GM04503 (cell line): ENCODE measurements around the gene DOK4.

ENCODE experiments used
- DNase-seq: peaks from one replicate; pipeline ENCODE4 v3.0.0-alpha.2; 2012; ENCODE audit warnings: low read depth

DOK4 gene

DNA sequence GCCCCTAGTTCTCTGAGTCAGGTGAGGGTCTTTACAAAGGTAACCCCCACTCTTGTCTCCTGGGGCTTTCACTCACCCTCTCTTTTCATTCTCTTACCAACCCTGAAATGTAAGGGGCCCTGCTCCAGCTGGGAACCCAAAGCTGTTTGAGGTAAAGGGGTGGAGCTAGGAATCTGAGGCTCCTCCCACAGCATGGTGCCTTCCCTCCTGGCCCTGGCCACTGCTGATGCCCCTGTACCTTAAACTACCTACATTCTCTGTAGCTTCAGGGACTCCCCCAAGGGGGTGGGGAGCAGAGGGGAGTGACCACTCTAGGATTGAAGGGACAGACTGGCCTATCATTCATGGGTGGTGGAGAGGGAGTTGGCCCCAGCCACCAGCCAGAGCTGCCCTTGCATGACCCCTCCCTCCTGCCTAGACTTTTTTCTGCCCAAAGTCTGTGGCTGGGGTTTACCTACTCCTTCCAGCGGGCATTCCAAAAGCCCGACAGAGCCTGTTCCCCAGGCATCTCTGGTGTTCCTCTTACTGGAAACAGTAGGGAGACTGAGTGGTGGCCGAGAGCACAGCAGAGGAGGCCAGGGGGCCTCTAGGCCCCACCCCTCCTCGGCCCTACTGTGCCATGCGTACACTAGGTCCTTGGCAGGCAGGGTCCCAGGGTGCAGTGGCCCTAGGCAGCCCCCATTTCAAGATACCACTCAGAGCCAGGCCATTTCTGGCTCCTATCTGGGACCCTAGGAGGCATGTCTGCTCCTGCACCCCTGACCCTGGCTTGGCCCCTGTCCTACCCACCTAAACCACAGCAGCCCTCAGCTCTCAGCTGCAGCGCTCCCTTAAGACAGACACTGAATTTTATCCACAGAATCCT, 9.5 kb downstream of the DOK4 start:
- DNase-seq, result no peak

DNA sequence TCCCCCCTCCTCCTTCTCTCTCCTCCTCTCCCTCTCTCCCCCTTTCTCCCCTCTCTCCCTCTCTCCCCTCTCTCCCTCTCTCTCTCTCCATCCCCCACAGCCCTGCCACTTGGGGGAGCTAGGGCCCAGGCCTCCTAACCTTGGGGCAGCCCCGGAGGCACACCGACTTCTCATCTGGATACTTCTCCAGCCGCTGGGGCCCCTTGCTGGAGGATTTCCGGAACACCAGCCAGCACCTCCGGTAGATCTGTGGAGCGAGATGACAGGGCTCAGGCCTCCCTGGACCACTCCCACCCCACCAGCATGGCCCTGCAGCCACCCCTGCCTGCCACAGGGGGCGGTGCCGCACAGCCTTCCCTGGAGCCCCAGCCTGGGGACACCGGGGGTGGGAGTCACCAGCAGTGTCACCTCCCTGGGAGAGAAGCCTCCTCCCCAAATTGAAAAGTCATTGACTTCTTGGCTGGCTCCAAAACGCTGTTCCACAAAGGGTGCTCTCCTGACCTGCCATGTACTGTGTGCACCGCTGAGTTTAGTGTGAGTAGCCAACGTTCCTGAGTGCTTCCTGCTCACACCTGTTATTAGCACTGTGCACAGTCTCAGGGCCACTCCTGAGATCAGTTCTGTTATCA, 10.5 kb downstream of the DOK4 start:
- no peak for DNase-seq

DNA sequence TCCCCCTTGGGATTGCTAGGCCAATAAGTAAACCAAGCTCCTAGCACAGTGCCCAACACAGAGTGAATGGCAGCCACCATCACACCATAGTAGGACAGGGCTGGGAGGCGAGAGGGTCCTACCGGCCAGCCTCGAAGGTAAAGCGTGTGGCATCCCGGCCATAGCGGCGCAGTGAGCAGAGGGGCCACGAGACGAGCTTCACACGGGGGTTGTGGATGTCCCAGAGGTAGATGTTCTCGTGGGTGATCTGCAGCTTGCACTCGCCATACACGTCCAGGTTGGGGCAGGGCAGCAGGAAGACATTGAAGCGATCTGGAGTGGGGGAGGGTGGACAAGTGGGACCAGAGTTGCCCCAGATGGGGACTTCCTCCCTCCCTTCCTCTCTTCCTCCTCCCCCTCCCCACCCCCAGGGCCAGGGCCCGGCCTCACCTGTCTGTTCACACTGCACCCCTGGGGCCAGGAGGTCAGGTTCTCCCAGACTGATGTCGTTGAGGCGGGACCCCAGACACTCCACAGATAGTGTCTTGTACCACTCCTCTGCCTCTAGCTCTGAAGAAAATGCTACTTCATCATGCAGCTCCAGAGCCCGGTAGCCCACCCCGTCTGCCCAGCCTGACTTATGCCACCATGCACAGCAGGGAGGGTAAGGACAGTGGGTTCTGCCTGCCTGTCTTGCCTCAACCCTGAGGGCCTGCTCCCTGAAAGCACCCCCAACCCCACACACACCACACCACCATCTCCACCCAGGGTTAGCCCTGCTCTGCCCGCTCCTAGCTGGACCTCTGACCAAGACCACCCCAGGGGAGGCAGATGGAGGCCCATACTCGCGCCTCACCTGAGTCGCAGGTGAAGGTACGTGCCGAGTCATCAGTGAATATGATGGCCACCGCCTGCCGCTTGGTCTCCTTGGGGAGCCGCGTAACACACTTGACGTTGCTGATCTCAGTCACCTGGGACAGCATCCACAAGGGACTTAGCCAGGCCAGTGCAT, 11.3 kb downstream of the DOK4 start:
- DNase-seq, result no peak

DNA sequence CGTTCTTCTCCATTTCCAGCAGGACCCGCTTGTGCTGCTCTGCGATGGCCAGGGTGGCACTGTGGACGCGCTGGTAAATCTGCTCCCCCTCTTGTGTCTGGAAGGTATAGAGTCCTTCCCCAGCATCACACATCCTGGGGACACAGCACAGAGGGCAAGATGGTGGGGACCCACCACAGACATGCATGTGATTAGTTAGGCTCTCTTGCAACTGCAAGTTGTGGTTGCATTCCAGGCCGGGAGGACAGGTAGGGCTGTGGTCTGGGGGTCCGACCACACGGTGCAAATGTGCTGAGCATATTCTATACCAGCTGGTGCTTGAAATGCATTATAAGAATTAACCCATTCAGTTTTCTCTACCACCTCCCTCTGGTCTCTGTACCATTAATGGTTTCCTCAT, 12.4 kb downstream of the DOK4 start:
- DNase-seq, result no peak

DNA sequence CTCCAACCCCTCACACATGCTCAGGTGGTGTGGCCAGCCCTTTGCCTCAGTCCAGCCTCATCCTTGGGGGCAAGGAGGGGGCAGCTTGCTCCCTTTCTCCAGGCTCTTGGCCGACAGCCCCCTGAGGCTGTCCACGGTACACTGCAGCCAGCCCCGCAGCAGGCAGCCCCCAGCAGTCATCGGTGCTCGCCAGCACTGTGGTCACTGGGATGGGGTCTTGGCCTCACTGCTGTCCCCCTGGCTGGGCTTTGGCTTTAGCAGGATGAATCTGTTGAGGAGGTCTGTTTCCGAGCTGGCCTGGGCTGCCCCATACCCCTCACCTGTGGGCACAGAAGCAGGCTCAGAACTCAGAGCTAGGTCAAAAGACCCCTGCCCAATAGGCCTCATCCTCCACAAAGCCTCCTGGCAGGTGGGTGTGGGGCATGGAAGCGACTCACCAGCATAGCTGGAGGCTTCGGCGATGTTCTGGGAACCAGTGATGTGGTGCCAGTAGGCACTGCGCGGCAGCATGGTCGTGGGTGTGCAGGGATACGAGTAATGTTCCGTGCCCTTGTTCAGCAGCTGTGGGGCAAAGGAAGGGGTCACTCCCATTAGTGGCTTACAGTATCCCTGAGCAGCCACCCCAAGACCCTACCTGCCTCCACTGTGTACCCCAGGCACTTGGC, 13.0 kb downstream of the DOK4 start:
- DNase-seq, result no peak

DNA sequence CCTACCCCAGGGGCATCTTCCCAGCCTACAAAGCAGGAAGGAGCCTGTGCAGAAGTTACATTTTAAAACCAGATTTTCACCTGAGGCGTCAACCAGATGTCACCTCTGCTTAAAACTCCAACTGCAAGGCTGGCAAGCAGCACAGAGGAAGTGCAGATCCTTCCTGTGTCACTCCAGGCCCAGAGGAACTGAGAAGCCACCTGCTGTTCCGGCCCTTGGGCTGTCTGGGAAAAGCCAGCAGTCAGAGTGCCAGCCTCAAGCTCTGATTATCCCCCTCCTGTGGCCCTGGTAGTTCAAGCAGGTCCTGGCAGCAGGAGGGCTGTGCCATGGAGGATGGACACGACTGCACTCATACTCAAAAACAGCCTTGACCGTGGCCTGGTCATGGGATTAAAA, 13.6 kb downstream of the DOK4 start:
- no peak for DNase-seq

DNA sequence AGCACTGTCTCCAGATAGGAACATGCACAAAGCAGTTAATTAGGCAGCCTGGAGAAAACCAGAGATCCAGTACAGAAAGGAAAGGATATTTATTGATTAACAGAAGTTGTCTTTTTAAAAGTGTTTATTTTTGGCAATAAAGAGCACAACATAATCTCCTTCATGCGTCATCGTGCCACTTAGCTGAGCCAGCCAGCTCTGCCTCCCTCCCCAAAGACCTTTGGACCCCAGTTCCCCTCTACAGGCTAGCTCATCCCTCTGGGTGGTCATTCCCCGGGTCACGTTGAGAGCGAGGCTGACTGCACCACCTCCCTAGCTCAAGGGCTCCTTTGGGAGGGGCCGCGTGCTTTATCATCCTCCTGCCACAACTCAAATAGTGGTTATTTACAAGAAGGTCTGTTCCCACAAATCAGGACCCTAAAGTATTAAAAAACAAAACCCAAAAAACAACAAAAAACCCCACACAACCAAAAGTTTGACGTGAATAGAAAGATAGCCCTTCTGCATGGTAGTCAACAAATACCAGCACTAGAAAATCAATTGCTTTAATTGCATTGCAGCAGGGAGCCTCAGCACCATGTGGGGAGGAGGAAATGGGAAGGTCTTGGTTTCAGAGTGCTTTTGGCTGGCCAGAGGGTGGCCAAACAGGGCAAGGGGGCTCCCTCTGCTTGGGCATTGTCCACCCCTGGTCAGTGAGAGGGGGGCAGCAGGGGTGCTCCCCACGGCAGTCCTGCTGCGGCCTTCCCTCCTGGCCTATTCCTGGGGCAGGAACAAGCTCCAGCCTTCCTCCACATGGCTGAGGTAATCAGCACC, 14.2 kb downstream of the DOK4 start:
- no peak for DNase-seq

DNA sequence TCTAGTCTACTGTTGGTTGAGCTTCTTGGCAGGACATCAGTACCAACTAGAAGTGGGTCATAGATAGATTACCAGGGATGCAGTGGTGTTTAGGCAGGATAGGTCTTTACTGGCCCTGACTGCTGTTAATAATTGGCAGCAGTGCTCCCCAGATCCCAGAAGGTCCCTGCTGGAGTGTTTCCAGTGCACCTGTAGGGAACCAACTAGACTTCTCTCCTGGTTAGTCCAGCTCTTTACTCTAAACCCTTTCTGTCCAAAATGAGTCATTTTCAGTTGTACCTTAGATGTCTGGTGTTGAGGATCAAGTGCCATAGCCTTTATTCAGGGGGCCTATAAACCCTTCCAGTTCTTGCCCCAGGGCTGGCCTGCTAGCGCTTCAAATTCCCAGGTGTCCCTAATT, 15.1 kb downstream of the DOK4 start:
- DNase-seq, result no peak

DNA sequence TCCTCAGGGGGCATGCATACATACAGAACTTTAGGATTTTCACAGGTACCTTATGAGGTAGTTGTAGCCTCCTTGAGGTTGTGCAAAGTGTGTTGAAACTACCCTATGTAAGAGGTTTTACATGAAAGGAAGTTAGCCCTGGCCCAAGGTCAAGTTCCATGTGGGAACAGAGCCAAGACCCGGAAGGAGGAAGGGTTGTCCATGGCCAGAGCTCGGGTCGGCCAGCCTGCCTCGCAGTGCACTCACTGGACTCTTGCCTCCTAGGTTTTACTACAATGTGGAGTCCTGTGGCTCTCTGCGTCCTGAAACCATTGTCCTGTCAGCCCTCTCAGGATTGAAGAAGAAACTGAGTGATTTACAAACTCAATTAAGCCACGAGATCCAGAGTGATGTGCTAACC, 15.6 kb downstream of the DOK4 start:
- DNase-seq, result no peak

DNA sequence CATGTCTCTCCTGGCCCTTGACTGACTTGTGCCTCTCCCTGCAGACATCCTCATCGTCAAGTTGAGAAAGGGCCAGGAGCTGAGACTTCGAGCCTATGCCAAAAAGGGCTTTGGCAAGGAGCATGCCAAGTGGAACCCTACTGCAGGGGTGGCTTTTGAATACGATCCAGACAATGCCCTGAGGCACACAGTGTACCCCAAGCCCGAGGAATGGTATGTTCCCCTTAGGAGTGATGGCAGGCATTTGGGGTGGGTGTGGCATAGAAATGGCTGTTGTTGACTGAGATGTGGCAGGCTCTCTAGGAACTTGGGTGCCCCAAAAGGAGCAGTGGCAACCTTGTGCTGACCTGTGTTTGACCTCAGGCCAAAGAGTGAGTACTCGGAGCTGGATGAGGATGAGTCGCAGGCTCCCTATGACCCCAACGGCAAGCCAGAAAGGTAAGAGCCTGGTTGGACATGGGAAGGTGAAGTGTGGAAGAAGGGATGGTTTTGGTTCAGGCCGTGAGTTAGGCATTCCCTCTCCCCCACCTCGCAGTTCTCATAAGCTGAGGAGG, 16.3 kb downstream of the DOK4 start:
- no peak for DNase-seq

DNA sequence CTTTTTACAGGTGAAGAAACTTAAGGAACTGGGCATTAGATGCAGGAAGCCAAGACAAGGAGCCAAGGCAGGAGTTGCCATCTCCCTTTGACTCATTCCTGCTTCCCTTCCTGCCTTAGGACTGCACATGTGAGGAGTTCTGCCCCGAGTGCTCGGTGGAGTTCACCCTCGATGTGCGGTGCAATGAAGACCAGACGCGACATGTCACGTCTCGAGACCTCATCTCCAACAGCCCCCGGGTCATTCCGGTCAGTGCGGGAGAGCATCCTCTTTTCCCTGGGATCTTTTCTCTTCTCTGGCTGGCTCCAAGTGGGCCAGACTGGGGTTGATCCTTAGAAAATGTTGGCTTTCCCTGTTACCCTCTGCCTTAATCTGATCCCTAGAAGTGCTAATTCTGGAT, 17.2 kb downstream of the DOK4 start:
- no peak for DNase-seq

DNA sequence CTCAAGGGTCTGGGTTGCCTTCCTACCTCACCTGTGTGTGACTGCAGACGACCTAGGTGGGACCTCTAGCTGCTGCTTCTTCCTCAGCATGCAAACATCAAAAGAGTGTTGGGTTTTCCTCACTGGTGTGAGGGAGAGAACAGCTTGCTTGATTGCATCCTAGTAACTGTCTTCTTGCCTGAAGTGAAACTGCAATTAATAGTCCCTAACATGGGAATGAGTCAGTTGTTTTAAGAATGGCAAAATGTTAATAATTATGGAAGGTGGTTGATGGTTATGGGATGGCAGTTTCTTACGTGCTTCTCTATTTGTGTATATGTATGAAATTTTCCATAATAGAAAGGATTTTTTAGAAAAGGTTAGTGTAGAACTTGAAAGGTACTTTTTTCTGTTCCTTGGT, 17.9 kb downstream of the DOK4 start:
- DNase-seq, result no peak

DNA sequence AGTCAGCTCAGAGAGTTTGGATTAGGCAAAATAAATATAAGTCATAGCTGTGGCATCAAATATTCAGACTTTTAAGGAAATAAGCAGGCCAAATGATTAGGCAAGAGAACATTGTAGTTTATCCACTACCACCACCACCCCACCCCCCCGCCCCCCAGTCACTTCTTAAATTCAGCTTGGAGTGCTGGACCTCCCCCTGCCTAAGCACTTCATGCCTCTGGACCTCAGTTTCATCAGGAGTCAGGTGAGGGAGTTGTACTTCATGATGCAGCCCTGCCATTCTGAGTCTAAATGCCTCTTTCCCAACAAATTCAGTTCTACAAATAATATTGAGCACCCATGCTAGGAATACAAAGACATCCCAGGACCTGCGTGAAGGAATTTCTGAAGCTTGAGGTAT, 21.8 kb downstream of the DOK4 start:
- no peak for DNase-seq

DNA sequence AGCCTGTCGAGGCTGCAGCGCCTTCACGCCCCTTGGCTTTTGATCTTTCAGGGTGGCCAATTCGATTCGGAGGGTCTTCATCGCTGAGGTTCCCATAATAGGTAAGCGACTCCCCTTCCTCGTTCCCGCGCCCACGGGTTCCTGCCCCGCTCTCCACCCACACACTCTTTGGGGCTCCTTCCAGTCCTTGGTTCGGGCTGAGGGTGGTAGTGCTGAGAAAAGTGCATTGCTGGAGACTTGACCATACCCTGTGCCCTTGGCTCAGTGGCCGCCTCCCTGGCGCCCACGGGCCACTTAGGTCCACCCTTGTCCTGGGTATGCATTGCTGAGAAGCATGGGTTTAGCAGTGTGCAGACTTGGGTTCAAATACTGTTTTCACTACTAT, 23.3 kb downstream of the DOK4 start:
- no peak for DNase-seq

DNA sequence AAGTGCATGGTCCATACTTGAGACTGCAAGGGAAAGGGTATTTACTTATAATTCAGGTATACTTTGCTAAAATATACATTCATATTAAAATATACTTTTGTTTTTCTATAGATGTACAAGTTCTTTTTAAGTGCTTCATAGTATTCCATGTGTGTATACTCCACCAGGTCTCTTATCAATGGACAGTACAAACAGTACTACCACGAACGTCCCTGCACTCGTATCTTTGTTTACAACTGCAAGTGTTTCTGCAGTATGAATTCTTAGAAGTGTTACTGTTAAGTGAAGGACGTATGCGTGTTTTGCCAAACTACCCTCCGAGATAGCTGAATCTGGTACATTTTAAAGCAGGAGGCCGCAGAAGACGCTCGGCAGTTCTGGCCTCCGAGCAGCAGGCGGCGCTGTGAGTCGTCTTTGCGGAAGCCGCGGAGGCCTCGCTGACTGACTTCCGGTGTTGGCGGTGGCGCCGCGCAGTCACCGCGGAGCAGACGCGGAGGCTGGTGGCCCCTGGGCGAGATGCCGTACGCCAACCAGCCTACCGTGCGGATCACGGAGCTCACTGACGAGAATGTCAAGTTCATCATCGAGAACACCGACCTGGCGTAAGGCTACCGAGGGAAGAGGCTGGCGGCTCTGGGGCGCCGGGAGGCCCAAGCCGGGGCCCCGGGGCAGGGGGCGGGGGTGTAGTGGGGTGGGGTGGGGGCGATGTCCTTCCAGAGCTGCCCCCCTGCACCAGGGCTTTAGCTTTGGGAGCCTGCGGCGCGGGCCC, 23.9 kb downstream of the DOK4 start, which contains the start of gene POLR2C:
POLR2C (plus strand) TSS at position 471 of the 769 bp plus-strand sequence; CDS start at position 517, 46 bp downstream.
- no peak for DNase-seq

DNA sequence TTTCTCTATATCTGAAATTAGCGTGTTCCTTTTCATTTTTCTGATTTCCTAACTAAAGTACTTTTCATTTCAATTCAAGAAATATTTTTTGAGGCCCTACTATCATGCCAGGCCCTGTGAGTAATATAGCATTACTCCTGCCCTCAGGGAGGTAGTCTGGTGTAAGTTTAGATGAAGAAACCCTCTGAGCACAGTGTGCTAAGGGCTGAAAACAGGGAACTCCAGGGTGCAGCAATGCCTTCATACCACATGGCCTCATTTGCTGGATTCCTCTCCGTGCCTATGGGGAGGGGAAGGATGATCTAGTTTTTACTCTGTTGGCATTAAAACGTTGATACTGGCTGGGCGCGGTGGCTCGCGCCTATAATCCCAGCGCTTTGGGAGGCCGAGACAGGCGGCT, 34.3 kb downstream of the DOK4 start:
- no peak for DNase-seq

DNA sequence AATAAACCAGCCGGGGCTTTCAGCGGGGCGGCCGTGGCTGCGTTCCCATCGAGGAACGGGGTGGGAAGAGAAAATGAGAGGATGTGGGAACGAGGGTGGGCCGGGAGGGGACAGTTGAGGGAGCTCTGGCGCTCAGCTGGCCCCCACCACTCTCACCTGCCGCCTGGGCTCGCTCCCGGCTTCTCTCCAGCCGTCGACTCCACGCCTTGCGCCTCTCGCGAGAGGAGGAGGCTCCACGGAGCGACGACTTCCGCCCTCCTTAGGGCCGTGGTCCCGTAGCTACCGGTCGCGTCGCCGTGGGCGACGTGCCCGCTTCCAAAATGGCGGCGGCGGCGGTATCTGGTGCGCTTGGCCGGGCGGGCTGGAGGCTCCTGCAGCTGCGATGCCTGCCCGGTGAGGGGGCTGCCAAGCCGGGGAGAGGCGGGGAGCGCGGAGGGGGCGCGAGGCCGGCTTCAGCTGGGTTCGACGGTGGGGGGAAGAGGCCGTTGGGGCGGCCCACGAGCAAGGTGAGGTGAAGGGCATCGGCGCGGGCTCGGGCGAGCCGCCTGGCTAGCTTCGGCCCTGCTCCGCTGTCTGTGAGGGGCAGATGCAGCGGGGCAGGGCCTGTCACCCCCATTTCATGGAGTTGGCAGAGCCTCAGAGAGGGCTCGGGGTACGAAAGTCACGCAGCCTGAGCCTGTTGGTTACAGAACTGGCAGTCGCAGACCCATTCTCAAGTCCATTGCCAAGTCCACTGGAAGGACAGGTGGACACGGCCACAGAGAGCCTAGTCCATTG, 38.9 kb downstream of the DOK4 start, which contains the start of the genes CIAPIN1 and COQ9:
CIAPIN1 (minus strand) TSS at position 200 of the 777 bp plus-strand sequence. CDS start 6,457 bp downstream, outside the sequence.
COQ9 (plus strand) TSS at position 294 of the 777 bp plus-strand sequence; CDS start at position 321, 27 bp downstream.
- DNase-seq, result peak; percentile 51

DNA sequence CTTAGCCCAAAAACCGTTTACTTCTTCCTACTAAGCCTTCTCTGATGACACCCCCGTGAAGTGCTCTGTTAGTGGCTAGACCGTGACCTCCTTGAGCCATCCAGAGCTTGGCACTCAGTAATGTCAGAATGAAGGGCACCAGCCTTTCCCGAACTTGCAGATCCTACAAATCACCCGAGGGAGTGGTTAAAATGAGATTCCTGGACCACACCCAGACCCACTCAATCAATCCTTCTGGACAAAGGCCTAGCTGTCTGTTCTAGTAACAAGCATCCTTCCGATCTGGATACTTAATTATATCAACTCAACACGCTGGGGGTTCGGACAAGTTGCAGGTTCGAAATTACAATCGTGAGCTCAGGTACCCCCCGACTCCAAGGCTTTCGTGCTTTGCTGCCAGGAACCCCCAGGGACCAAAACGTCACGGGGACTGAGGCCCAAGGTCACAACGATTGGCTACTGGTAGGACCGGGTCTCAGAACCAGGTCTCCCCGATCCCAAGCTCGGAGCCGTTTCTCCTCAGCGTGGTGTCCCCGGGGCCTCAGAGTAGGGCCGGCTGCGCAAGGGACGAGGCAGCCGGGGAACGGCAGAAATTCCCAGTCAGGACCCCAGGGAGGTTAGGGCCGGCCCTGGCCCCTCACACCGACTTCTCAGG, 39.6 kb downstream of the DOK4 start:
- DNase-seq, result no peak
